H9 (cell line): ENCODE measurements around the gene CD68. TPM values are rescaled to one million over a fixed set of nuclear protein-coding genes. Genes with fewer than 3 reads are reported as not detected.

ENCODE experiments used
- DNase-seq: peaks from one replicate; pipeline ENCODE4 v3.0.0-alpha.2; 2017
- H2AFZ ChIP-seq: one replicate; pipeline ENCODE4 v1.6.1; 2013; ENCODE audit warnings: mild to moderate bottlenecking, low read length, control low read depth, moderate library complexity
- H2AK5ac ChIP-seq: 2 replicates; pipeline ENCODE4 v1.6.1; 2013; ENCODE audit warnings: low read length, control low read depth, mixed read lengths; ENCODE audit not compliant: insufficient read length
- H2BK120ac ChIP-seq: one replicate; pipeline ENCODE4 v1.6.1; 2013; ENCODE audit warnings: low read depth, mild to moderate bottlenecking, low read length, control low read depth, inconsistent platforms; ENCODE audit not compliant: poor library complexity, severe bottlenecking
- H2BK12ac ChIP-seq: 2 replicates; pipeline ENCODE4 v1.6.1; 2013; ENCODE audit warnings: low read length, control low read depth, mixed read lengths, low read depth; ENCODE audit not compliant: insufficient read length
- H2BK15ac ChIP-seq: 2 replicates; pipeline ENCODE4 v1.6.1; 2013; ENCODE audit warnings: low read depth, low read length, control low read depth
- H2BK20ac ChIP-seq: one replicate; pipeline ENCODE4 v1.6.1; 2013; ENCODE audit warnings: low read depth, mild to moderate bottlenecking, low read length, control low read depth, inconsistent platforms; ENCODE audit not compliant: poor library complexity, severe bottlenecking
- H2BK5ac ChIP-seq: 2 replicates; pipeline ENCODE4 v1.6.1; 2013; ENCODE audit warnings: low read length, control low read depth, mixed read lengths; ENCODE audit not compliant: insufficient read length
- H3K14ac ChIP-seq: 2 replicates; pipeline ENCODE4 v1.6.1; 2013; ENCODE audit warnings: low read length, control low read depth; ENCODE audit not compliant: insufficient read depth
- H3K18ac ChIP-seq: 2 replicates; pipeline ENCODE4 v1.6.1; 2013; ENCODE audit warnings: low read depth, mild to moderate bottlenecking, mixed read lengths, low read length, control low read depth; ENCODE audit not compliant: insufficient read length
- H3K23ac ChIP-seq: 2 replicates; pipeline ENCODE4 v1.6.1; 2013; ENCODE audit warnings: low read length, control low read depth, mixed read lengths, low read depth; ENCODE audit not compliant: insufficient read length
- H3K23me2 ChIP-seq: 2 replicates; pipeline ENCODE4 v1.6.1; 2013; ENCODE audit warnings: low read depth, mild to moderate bottlenecking, mixed read lengths, low read length, control low read depth; ENCODE audit not compliant: insufficient read length, poor library complexity, severe bottlenecking
- H3K27ac ChIP-seq: 2 replicates; pipeline ENCODE4 v1.5.1; 2013; ENCODE audit warnings: low read length, control low read depth, mixed read lengths, low read depth; ENCODE audit not compliant: insufficient read length
- H3K27me3 ChIP-seq: 2 replicates; pipeline ENCODE4 v1.6.1; 2013; ENCODE audit warnings: low read length, control low read depth, inconsistent platforms; ENCODE audit not compliant: insufficient read depth
- H3K4ac ChIP-seq: 2 replicates; pipeline ENCODE4 v1.6.1; 2013; ENCODE audit warnings: low read depth, mild to moderate bottlenecking, control low read depth, inconsistent platforms, low read length, moderate library complexity
- H3K4me1 ChIP-seq: 2 replicates; pipeline ENCODE4 v1.6.1; 2013; ENCODE audit warnings: low read length, control low read depth, inconsistent platforms; ENCODE audit not compliant: insufficient read depth
- H3K4me2 ChIP-seq: 2 replicates; pipeline ENCODE4 v1.6.1; 2013; ENCODE audit warnings: low read length, control low read depth, mixed read lengths; ENCODE audit not compliant: insufficient read length, insufficient read depth
- H3K56ac ChIP-seq: 2 replicates; pipeline ENCODE4 v1.6.1; 2013; ENCODE audit warnings: low read depth, mild to moderate bottlenecking, mixed read lengths, low read length, control low read depth; ENCODE audit not compliant: insufficient read length
- H3K79me1 ChIP-seq: 2 replicates; pipeline ENCODE4 v1.6.1; 2013; ENCODE audit warnings: low read depth, mild to moderate bottlenecking, moderate library complexity, low read length, control low read depth, inconsistent platforms; ENCODE audit not compliant: insufficient read depth, poor library complexity, severe bottlenecking
- H3K79me2 ChIP-seq: 2 replicates; pipeline ENCODE4 v1.6.1; 2013; ENCODE audit warnings: low read length, control low read depth, inconsistent platforms; ENCODE audit not compliant: insufficient read depth
- H3K9ac ChIP-seq: 2 replicates; pipeline ENCODE4 v1.6.1; 2013; ENCODE audit warnings: low read length, control low read depth, mixed read lengths; ENCODE audit not compliant: insufficient read length; ENCODE audit errors: extremely low read depth
- H3K9me3 ChIP-seq: one replicate; pipeline ENCODE4 v1.6.1; 2013; ENCODE audit warnings: low read depth, low read length, inconsistent platforms; ENCODE audit not compliant: control insufficient read depth
- H3T11ph ChIP-seq: one replicate; pipeline ENCODE4 v1.6.1; 2013; ENCODE audit warnings: mild to moderate bottlenecking, low read length, control low read depth, inconsistent platforms
- H4K20me1 ChIP-seq: one replicate; pipeline ENCODE4 v1.6.1; 2013; ENCODE audit not compliant: control insufficient read depth, insufficient read length, insufficient read depth
- H4K5ac ChIP-seq: 2 replicates; pipeline ENCODE4 v1.6.1; 2013; ENCODE audit warnings: low read depth, mild to moderate bottlenecking, mixed read lengths, low read length, control low read depth; ENCODE audit not compliant: insufficient read length
- H4K8ac ChIP-seq: replicated peaks from 2 replicates; pipeline ENCODE4 v1.6.1; 2013; ENCODE audit warnings: low read length, control low read depth, mixed read lengths, low read depth; ENCODE audit not compliant: insufficient read length
- H4K91ac ChIP-seq: 2 replicates; pipeline ENCODE4 v1.6.1; 2013; ENCODE audit warnings: low read depth, mild to moderate bottlenecking, moderate library complexity, mixed read lengths, low read length, control low read depth; ENCODE audit not compliant: insufficient read length
- H3K27ac Mint-ChIP-seq, 3 experiments: 2 replicates in 2 of 3; 3 replicates in 1 of 3; pipeline ENCODE4 v1.8.0; 2020 to 2021; ENCODE audit warnings: mixed read lengths in 3 of 3, mild to moderate bottlenecking in 1 of 3, moderate library complexity in 1 of 3
- H3K27me3 Mint-ChIP-seq: 2 replicates; pipeline ENCODE4 v1.8.0; 2021; ENCODE audit warnings: low read depth, mild to moderate bottlenecking, moderate library complexity, mixed read lengths
- H3K36me3 Mint-ChIP-seq, 3 experiments: 2 replicates in 2 of 3; 3 replicates in 1 of 3; pipeline ENCODE4 v1.8.0; 2020 to 2021; ENCODE audit warnings: low read depth in 3 of 3, mixed read lengths in 3 of 3; ENCODE audit not compliant: insufficient read depth in 1 of 3
- H3K4me1 Mint-ChIP-seq, 2 experiments: 2 replicates each; pipeline ENCODE4 v1.8.0; 2020; ENCODE audit warnings: mixed read lengths in 2 of 2
- H3K4me3 Mint-ChIP-seq, 2 experiments: 2 replicates in 1 of 2; 3 replicates in 1 of 2; pipeline ENCODE4 v1.8.0; 2020 to 2021; ENCODE audit warnings: mild to moderate bottlenecking in 2 of 2, mixed read lengths in 2 of 2, moderate library complexity in 1 of 2
- H3K9me3 Mint-ChIP-seq, 2 experiments: 2 replicates in 1 of 2; 3 replicates in 1 of 2; pipeline ENCODE4 v1.8.0; 2020; ENCODE audit warnings: mild to moderate bottlenecking in 2 of 2, mixed read lengths in 2 of 2, moderate library complexity in 1 of 2
- CTCF ChIP-seq: fragments of 200-600 bp; sonication (generic); conservative IDR thresholded peaks from 3 replicates; pipeline ENCODE4 v1.8.0; 2021; ENCODE audit warnings: antibody characterized with exemption, mild to moderate bottlenecking
- WGBS: extraction: QIAGEN DNeasy Blood & Tissue Kit; methylation state at CpG from one replicate; pipeline ENCODE4 v1.1.7; 2013; ENCODE audit warnings: missing lambda C conversion rate, low lambda C conversion rate, mixed read lengths; ENCODE audit not compliant: insufficient read length; ENCODE audit errors: extremely low coverage; 5-methylcytosine and 5-hydroxymethylcytosine counted together
- total RNA-seq: library from RNA; stranded (reverse); gene quantifications from 2 replicates; pipeline ENCODE4 v1.2.1, GENCODE V29; 2021

The CD68 gene
- total RNA-seq, 1 experiment from 2014 or later: 0.42 TPM

GRCh38 chr17:7614425-7615264, 35.2 kb downstream of the CD68 start, which contains the start of gene FXR2:
Gene FXR2, minus strand, starts transcription at chr17:7614897. Its CDS starts 365 bp downstream, at chr17:7614532.
- H3K9ac ChIP-seq: peak within 1 kb of the TSS; percentile 28
- peaks cover 5% of the 10 kb centered on the region for H3K4me1 ChIP-seq
- no peaks in the 10 kb centered on the region for H4K20me1 ChIP-seq
- H3K27me3 ChIP-seq: no peaks in the 10 kb centered on the region
- H2AFZ ChIP-seq: no peak within 1 kb of the TSS
- Mint-ChIP-seq H3K4me1 (peaks cover 22 to 23% of the 10 kb centered on the region in 2 experiments), H3K4me3 (peak within 1 kb of the TSS; percentile 89), H3K27ac (peak within 1 kb of the TSS; percentile 96 to 98 (median 97)), H3K36me3 (peaks cover 6 to 20% (median 14%) of the 10 kb centered on the region in 3 experiments; a peak in 6 of 7 replicates), H3K9me3 (no peaks in the 10 kb centered on the region), H3K27me3 (no peaks in the 10 kb centered on the region)
- H2BK5ac ChIP-seq: no peak within 1 kb of the TSS
- no peak within 1 kb of the TSS for H2BK120ac ChIP-seq
- no peak within 1 kb of the TSS for H3K14ac ChIP-seq
- no peak within 1 kb of the TSS for H2BK12ac ChIP-seq
- H2AK5ac ChIP-seq: no peak within 1 kb of the TSS
- no peaks in the 10 kb centered on the region for H3K79me1 ChIP-seq
- peaks cover 9% of the 10 kb centered on the region; the same call in 1 of the 2 replicates for H3K79me2 ChIP-seq
- H3T11ph ChIP-seq: no peak within 1 kb of the TSS
- DNase-seq: peak; percentile 100
- no peak within 1 kb of the TSS for H3K23ac ChIP-seq
- H2BK20ac ChIP-seq: no peak within 1 kb of the TSS
- no peak within 1 kb of the TSS for H4K8ac ChIP-seq
- no peak within 1 kb of the TSS for H2BK15ac ChIP-seq
- H3K27ac ChIP-seq: peak within 1 kb of the TSS; percentile 24
- no peaks in the 10 kb centered on the region for H3K9me3 ChIP-seq
- H3K4ac ChIP-seq: no peak within 1 kb of the TSS
- peak; percentile 60 for TF ChIP-seq CTCF
- H3K56ac ChIP-seq: no peak within 1 kb of the TSS
- H3K18ac ChIP-seq: no peak within 1 kb of the TSS
- H3K23me2 ChIP-seq: peaks cover 7% of the 10 kb centered on the region
- H4K91ac ChIP-seq: no peak within 1 kb of the TSS
- no CpG with 5 or more reads among the region's 93 CpGs for WGBS
- peak within 1 kb of the TSS; percentile 83 for H3K4me2 ChIP-seq
- no peak within 1 kb of the TSS for H4K5ac ChIP-seq
